EH (cell line): ENCODE measurements around the gene BATF.

Experiments
- DNase-seq: peaks from one replicate; pipeline ENCODE4 v3.0.0-alpha.2; 2015; ENCODE audit warnings: low read depth

BATF gene

GRCh38 chr14:75559451-75560222, 37.4 kb downstream of the BATF start:
- DNase-seq: peak; percentile 17

GRCh38 chr14:75561013-75561432, 38.8 kb downstream of the BATF start:
- peak; percentile 66 for DNase-seq

GRCh38 chr14:75562089-75562488, 39.8 kb downstream of the BATF start:
- DNase-seq: peak; percentile 10

- no peak for DNase-seq
These were observed 40.2 kb downstream of the BATF start for GRCh38 chr14:75562489-75562888.

GRCh38 chr14:75563931-75564330, 41.7 kb downstream of the BATF start:
- DNase-seq: no peak

GRCh38 chr14:75565056-75565455, 42.8 kb downstream of the BATF start:
- DNase-seq: no peak

- no peak for DNase-seq
These were observed 44.1 kb downstream of the BATF start for GRCh38 chr14:75566321-75566720.

- no peak for DNase-seq
These were observed 44.5 kb downstream of the BATF start for GRCh38 chr14:75566752-75567151.

GRCh38 chr14:75568140-75568539, 45.9 kb downstream of the BATF start:
- no peak for DNase-seq

GRCh38 chr14:75568791-75569190, 46.5 kb downstream of the BATF start:
- no peak for DNase-seq

GRCh38 chr14:75570797-75571196, 48.5 kb downstream of the BATF start:
- no peak for DNase-seq

GRCh38 chr14:75572104-75572503, 49.8 kb downstream of the BATF start:
- DNase-seq: no peak

GRCh38 chr14:75577090-75577489, 54.8 kb downstream of the BATF start:
- no peak for DNase-seq

- DNase-seq: peak; percentile 81
These were observed 55.4 kb downstream of the BATF start for GRCh38 chr14:75577729-75578101.

GRCh38 chr14:75578102-75578785, 56.0 kb downstream of the BATF start, which contains the start of gene FLVCR2:
Gene FLVCR2, plus strand, starts transcription at chr14:75578620. Its CDS starts 353 bp downstream, at chr14:75578973.
- peak; percentile 69 for DNase-seq

- peak; percentile 67 for DNase-seq
These were observed 56.6 kb downstream of the BATF start for GRCh38 chr14:75578786-75579337.

- no peak for DNase-seq
These were observed 57.1 kb downstream of the BATF start for GRCh38 chr14:75579338-75579864.

GRCh38 chr14:75579882-75580281, 57.6 kb downstream of the BATF start:
- no peak for DNase-seq

- no peak for DNase-seq
These were observed 65.1 kb downstream of the BATF start for GRCh38 chr14:75587388-75587787.

- no peak for DNase-seq
These were observed 67.7 kb downstream of the BATF start for GRCh38 chr14:75589931-75590330.

GRCh38 chr14:75591331-75591946, 69.2 kb downstream of the BATF start:
- no peak for DNase-seq

- DNase-seq: no peak
These were observed 69.8 kb downstream of the BATF start for GRCh38 chr14:75591987-75592575.
